HG02588 (cell line): ENCODE data around the gene RAMP3.

Source experiments
- ATAC-seq: cut with Tn5 transposase; IDR thresholded peaks from one replicate; pipeline ENCODE4 v1.9.1; 2021; ENCODE audit warnings: mild to moderate bottlenecking, moderate library complexity; ENCODE audit not compliant: unreplicated experiment

The RAMP3 gene

GRCh38 chr7:45178241-45179225, 20.9 kb downstream of the RAMP3 start:
- no peak for ATAC-seq

GRCh38 chr7:45179666-45180065, 22.1 kb downstream of the RAMP3 start:
- ATAC-seq: no peak

- ATAC-seq: no peak
These were observed 22.7 kb downstream of the RAMP3 start for GRCh38 chr7:45180084-45180986.

DNA sequence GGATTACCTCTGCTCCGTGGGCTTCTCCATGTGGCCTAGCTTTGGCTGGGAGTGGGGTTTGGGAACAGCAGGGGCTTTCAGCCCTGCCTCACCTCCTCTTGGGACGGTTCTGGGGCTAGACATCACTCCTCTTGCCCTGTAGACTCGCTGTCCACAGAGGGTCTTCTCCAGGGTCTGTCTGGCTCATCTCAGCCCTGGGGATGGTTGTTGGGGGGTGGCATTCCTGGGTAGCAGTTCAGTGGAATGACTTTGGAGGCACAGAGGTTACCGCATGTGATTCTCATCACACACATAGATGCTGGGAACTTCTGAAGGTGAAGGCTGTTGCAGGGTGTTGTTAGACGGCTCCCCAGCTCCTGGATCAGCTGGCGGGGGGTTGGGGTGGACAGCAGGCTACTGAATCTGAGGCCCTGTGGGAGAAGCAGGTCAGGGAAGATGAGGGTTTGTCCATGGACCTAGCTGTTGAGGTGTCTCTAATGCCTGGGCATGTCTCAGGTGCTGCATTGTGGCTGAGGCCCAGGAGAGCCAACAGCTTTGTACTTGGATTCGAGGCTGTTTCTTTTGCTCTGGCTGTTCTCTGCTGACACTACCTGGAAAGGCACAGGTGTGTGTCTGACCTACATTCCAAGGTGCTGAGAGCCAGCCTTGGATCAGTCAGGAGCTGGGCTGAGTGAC, 23.8 kb downstream of the RAMP3 start:
- no peak for ATAC-seq

DNA sequence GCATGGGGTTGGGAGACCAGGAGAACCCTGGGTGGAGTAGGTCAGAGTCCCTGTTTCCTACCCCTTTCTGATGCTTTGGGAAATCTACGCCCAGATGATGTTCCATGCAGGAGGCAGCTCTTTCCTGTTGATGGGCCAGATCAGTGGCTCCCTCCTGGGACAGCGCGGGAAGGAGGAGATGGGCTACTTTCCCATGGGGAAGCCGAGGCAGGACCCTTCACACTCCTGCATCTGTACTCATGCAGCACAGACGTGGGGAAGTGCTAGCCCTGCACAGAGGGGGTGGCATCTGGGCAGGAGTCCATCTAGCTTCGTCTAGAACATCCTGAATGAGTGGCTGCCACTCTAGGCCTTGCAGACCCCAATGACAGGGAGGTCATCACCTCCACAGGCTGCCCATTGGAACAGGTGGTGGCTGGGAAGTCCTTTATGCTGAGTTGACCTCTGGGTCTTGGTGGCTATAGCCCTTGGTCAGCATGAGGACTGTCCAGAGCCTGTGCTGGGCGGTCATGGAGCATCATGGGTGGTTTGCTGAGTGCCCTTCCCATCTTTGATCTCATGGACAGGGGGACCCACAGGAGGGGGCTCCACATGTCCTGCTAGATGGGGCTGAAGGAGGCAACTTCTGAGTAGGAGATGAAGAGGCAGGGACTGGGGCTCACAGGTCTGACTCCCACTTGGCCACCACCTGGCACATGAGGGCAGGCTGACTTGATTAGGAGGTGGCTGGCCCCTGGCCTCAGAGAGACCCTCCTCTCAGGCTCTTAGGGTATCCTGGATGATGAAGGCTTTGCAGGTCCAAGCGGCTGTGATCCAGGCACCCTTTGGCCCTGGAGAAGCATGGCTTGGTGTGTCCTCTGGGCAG, 24.6 kb downstream of the RAMP3 start:
- ATAC-seq: no peak

GRCh38 chr7:45182856-45183710, 25.5 kb downstream of the RAMP3 start:
- ATAC-seq: no peak

DNA sequence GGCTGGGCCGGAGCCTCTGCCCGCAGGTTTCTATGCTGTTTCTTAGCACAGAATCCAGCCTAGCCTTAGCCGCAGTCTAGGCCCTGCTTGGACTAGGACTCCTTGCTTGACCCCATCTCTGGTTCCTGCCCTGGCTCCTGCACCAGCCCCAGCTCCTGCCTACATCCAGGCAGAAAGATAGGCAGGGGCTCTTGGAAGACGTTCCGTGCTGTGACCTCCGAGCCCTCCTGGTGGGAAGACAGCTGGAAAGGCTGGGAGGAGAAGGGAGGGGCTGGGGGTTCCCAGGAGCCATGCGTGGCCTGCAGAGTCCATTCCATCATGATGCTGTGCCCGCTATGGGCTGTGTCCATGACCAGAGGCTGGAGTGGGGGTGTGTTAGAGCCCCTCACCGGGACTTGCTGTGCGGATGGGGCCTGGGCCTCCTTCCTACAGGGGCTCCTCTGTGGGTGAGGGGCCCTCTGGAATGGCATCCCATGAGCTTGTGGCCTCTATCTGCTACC, 26.2 kb downstream of the RAMP3 start:
- ATAC-seq: no peak

DNA sequence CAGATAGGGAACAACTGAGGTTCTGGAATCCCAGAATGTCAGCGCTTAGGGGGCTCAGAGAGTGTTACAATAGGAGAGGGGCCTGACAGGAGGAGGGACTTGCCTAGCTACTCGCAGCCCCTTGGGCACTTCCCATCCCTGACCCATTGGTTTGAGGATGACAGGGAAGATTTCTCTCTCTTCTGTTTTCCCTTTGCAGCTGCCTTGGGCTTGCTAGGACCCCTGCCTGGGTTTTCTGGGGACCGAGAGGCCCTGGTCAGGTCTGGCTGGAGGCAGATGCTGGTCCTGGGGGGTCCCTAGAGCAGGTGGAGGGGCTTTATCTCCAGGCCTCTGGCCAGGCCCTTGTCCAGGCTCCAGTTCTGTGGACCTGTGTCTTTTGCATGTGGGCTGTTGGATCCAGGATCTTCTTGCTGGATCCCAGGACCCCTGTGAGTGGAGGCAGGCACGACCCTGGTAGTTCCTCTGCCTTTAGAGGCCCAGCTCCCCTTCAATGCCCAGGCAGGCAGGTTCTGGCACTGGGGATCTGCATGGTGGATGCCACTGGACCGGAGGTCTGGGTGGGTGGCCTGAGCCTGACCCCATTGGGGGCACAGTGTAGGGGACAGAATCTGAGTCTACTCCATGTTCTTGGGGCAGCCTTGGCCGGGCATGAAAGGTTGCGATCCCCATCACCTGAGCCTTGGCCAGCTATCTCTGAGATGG, 26.9 kb downstream of the RAMP3 start:
- no peak for ATAC-seq

DNA sequence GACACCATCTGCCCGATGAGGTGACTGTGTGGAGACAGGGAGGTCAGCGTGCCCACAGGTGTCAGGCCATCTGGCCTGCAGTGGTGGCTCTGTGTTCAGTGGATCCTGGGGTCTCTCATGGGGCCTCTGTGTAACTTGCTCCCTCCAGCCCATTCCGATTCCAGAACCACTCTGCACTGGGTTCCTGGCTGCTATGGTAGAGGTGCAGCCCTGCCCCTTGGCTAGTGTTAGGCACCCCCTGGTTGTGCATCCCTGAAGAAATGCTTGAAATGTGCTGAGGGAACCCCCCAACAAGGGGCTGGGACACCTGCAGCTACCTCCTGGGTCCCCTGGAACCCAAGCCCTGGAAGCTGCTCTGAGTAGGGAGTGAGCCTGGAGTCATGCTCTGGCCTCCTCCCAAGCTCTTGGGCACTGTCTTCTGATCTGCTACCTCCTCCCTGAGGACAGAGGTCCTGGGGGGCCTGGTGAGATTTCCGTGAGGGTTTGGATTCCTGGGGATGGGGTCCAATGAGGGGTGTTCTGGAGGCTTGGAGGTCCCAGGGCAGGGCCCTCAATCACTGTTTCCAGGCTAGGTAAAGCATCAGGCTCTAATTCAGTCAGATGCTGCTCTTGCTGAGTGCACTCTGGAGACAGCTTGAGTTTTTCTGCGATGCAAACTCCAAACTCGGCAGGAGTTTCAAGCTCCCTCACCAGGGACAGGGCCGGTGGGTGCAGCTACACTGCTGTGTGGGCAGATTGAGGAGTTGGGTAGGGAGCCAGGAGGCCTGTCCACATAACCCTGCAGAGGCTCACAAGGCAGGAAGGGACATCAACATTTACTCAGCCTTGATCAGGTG, 27.7 kb downstream of the RAMP3 start:
- ATAC-seq: no peak

DNA sequence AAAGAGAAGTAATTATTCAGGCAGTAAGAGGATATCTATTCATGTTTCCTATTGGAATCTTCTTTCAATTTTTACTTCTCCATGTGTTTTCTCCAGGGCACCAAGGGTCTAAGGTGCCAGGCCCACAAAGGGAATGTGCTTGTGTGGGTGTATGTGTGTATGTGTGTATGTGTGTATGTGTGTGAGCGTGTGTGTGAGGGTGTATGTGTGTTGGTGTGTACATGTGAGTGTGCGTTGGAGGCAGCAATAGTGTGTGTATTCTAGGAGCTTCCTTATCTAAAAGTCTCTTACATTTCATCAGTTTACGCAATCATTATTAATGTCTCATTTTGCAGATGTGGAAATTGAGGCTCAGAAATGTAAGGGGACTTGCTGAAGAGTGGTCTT, 28.3 kb downstream of the RAMP3 start:
- ATAC-seq: no peak

- ATAC-seq: no peak
These were observed 28.7 kb downstream of the RAMP3 start for GRCh38 chr7:45186261-45186813.

DNA sequence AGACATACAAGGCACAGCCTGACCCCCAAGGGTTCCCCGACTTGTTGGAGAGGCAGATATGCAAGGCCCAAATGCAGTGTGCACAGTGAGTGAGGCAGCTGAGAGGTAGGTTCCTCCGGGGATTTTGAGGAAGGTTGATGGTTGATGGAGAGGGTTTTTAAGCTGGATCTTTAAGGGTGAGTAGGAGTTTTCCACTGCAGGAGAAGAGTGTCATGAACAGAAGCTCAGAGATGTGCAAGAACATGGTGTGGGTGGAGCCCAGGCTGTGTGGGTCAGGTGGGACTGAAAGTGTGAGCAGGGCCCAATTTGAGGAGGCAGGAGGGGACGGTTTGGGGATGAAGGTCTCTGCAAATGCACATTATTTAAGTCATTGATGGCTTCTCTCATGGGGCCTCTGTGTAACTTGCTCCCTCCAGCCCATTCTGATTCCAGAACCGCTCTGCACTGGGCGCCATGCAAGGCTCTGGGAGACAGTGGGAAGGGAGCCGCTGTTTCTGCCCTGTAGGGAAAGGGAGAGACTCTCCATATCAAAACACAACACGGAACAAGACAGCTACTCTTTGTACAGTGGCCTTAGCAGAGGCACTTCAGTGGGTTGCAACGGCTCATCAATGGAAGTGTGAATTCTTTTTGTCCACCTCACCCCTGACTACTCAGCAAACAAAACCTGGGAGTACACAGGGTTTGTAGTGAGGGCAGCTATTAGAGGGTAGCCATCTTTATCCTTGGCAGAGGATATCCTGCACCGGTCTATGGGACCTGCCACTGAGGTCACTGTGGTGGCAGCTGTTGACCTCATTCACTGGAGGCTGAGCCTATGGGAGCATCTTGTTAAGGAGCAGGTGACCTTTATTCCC, 29.7 kb downstream of the RAMP3 start:
- ATAC-seq: no peak

GRCh38 chr7:45187946-45188411, 30.4 kb downstream of the RAMP3 start:
- ATAC-seq: no peak

GRCh38 chr7:45188736-45189135, 31.1 kb downstream of the RAMP3 start:
- ATAC-seq: no peak

GRCh38 chr7:45189151-45189970, 31.8 kb downstream of the RAMP3 start:
- no peak for ATAC-seq
